GM12878 (cell line): ENCODE data around the gene PRKCD. TPM values are rescaled to one million over a fixed set of nuclear protein-coding genes. Genes with fewer than 3 reads are reported as not detected.

Experiments used
- ATAC-seq: fragments of 200-7000 bp; cut with Tn5 transposase; 3 replicates; pipeline ENCODE4 v1.9.1; 2020; ENCODE audit warnings: mild to moderate bottlenecking, moderate library complexity
- BruUV-seq: library from RNA; stranded (reverse); fragments of 400-500 nt; replicated peaks from 2 replicates; lab custom pipeline; 2021; lab: Mats Ljungman, UMichigan
- CTCF ChIA-PET: fragments of 300-600 bp; sonication (Branson Sonifier 250); formaldehyde crosslinking; extraction: SDS; loops from one replicate; lab custom pipeline; 2021; ENCODE audit warnings: inconsistent platforms; lab: Yijun Ruan, JAX
- POLR2A ChIA-PET: fragments of 350-600 bp; formaldehyde crosslinking; extraction: SDS; loops from one replicate; lab custom pipeline; 2021; ENCODE audit warnings: inconsistent platforms; lab: Charles Lee
- RAD21 ChIA-PET: fragments of 300-600 bp; sonication (Branson Sonifier 250); formaldehyde crosslinking; loops from one replicate; lab custom pipeline; 2023; ENCODE audit warnings: antibody characterized with exemption; ENCODE audit not compliant: unreplicated experiment; lab: Charles Lee
- SMC1A ChIA-PET: fragments of 300-600 bp; sonication (Branson Sonifier 250); formaldehyde crosslinking; loops from one replicate; lab custom pipeline; 2023; ENCODE audit not compliant: unreplicated experiment, uncharacterized antibody; lab: Charles Lee
- DNase-seq: peaks from one replicate; pipeline ENCODE4 v3.0.0-alpha.2; 2011; ENCODE audit warnings: low read depth, low spot score
- FAIRE-seq: peaks from 3 replicates; lab custom pipeline; 2011; peaks lifted over from hg19 to GRCh38; lab: Jason Lieb, UNC
- H2AFZ ChIP-seq: 2 replicates; pipeline ENCODE4 v1.6.0; 2011; ENCODE audit warnings: low read depth, low read length, control low read depth; ENCODE audit not compliant: control insufficient read depth
- H3K27ac ChIP-seq: 2 replicates; pipeline ENCODE4 v1.5.1; 2011; ENCODE audit warnings: control low read depth; ENCODE audit not compliant: control insufficient read depth, insufficient read depth
- H3K27me3 ChIP-seq, 2 experiments: replicated peaks in 1 of 2; 2 replicates each; pipeline versions ENCODE4 v1.6.0 to v1.6.1; 2011; ENCODE audit warnings: low read length in 1 of 2; ENCODE audit not compliant: control insufficient read depth in 2 of 2, insufficient read depth in 2 of 2
- H3K36me3 ChIP-seq, 2 experiments: 2 replicates each; pipeline ENCODE4 v1.5.1; 2011; ENCODE audit warnings: low read length in 1 of 2; ENCODE audit not compliant: control insufficient read depth in 2 of 2, insufficient read depth in 2 of 2
- H3K4me1 ChIP-seq: 2 replicates; pipeline ENCODE4 v1.6.1; 2011; ENCODE audit warnings: mild to moderate bottlenecking, low read length, moderate library complexity, mixed read lengths; ENCODE audit not compliant: control insufficient read depth, insufficient read depth
- H3K4me2 ChIP-seq: 2 replicates; pipeline ENCODE4 v1.6.0; 2011; ENCODE audit warnings: control low read depth; ENCODE audit not compliant: control insufficient read depth, insufficient read depth
- H3K4me3 ChIP-seq: fragments of 200-600 bp; sonication (generic); 2 replicates; pipeline ENCODE4 v1.5.1; 2016
- H3K79me2 ChIP-seq: 2 replicates; pipeline ENCODE4 v1.6.0; 2011; ENCODE audit warnings: low read length; ENCODE audit not compliant: control insufficient read depth, insufficient read depth
- H3K9ac ChIP-seq: 2 replicates; pipeline ENCODE4 v1.8.0; 2011; ENCODE audit warnings: low read length, control low read depth, mixed read lengths; ENCODE audit not compliant: control insufficient read depth, insufficient read depth
- H3K9me3 ChIP-seq: replicated peaks from 3 replicates; pipeline ENCODE4 v1.5.1; 2011; ENCODE audit warnings: mild to moderate bottlenecking, low read length; ENCODE audit not compliant: control insufficient read depth, insufficient read depth
- H4K20me1 ChIP-seq: 2 replicates; pipeline ENCODE4 v1.6.0; 2011; ENCODE audit not compliant: control insufficient read depth, insufficient read depth
- DPF2 ChIP-seq: fragments of 450-650 bp; IDR thresholded peaks from 2 replicates; pipeline ENCODE4 v1.6.1; 2017; ENCODE audit warnings: mild to moderate bottlenecking
- E4F1 ChIP-seq: fragments of 450-650 bp; IDR thresholded peaks from 2 replicates; pipeline ENCODE4 v1.6.1; 2018; ENCODE audit warnings: borderline replicate concordance, mild to moderate bottlenecking; ENCODE audit not compliant: partially characterized antibody
- EGR1 ChIP-seq, 2 experiments: IDR thresholded peaks; 1 replicate in 1 of 2; 2 replicates in 1 of 2; pipeline ENCODE4 v1.6.1; 2011 to 2012; ENCODE audit warnings: low read depth in 2 of 2, low read length in 2 of 2, borderline replicate concordance in 1 of 2, mild to moderate bottlenecking in 1 of 2, moderate library complexity in 1 of 2
- HDAC2 ChIP-seq: fragments of 200-600 bp; sonication (generic); IDR thresholded peaks from 2 replicates; pipeline ENCODE4 v1.6.1; 2017
- HDGF ChIP-seq: fragments of 450-650 bp; IDR thresholded peaks from 2 replicates; pipeline ENCODE4 v1.6.1; 2016; ENCODE audit warnings: antibody characterized with exemption
- KDM1A ChIP-seq: fragments of 200-600 bp; sonication (generic); IDR thresholded peaks from 2 replicates; pipeline ENCODE4 v1.6.1; 2016; ENCODE audit warnings: borderline replicate concordance
- MTA3 ChIP-seq: IDR thresholded peaks from 2 replicates; pipeline ENCODE4 v1.6.1; 2012; ENCODE audit warnings: low read length, inconsistent platforms, borderline replicate concordance
- NR2C1 ChIP-seq: fragments of 450-650 bp; IDR thresholded peaks from 2 replicates; pipeline ENCODE4 v1.6.1; 2017; ENCODE audit warnings: antibody characterized with exemption, mild to moderate bottlenecking, moderate library complexity
- POU2F2 ChIP-seq: IDR thresholded peaks from 3 replicates; pipeline ENCODE4 v1.6.1; 2011; ENCODE audit warnings: low read depth, mild to moderate bottlenecking, low read length, borderline replicate concordance
- RBBP5 ChIP-seq: fragments of 200-600 bp; sonication (generic); conservative IDR thresholded peaks from 2 replicates; pipeline ENCODE4 v1.6.1; 2016
- SMARCA5 ChIP-seq: fragments of 450-650 bp; IDR thresholded peaks from 2 replicates; pipeline ENCODE4 v1.6.1; 2017; ENCODE audit warnings: mild to moderate bottlenecking
- SREBF1 ChIP-seq: IDR thresholded peaks from 2 replicates; pipeline ENCODE4 v1.6.1; 2012; ENCODE audit warnings: mild to moderate bottlenecking, low read length
- TBL1XR1 ChIP-seq: IDR thresholded peaks from 2 replicates; pipeline ENCODE4 v1.6.1; 2012; ENCODE audit warnings: low read depth, low read length, improper control_type of control experiment
- YY1 ChIP-seq: IDR thresholded peaks from 2 replicates; pipeline ENCODE4 v1.6.1; 2011; ENCODE audit warnings: low read depth, mild to moderate bottlenecking, low read length
- ZBTB4 ChIP-seq: fragments of 450-650 bp; formaldehyde crosslinking; IDR thresholded peaks from 2 replicates; pipeline ENCODE4 v1.4.0; 2022; ENCODE audit warnings: mild to moderate bottlenecking, moderate library complexity
- WGBS: methylation state at CpG from one replicate; pipeline ENCODE4 v1.1.6; 2016; ENCODE audit warnings: low lambda C conversion rate; ENCODE audit not compliant: insufficient replicate concordance, insufficient coverage; ENCODE audit errors: missing lambda C conversion rate; 5-methylcytosine and 5-hydroxymethylcytosine counted together
- in situ Hi-C: fragments of 300-500 bp; cut with MboI; formaldehyde crosslinking; loops from 9 replicates; pipeline ENCODE4 v1.14.3; 2018; ENCODE audit warnings: mixed read lengths
- intact Hi-C: fragments of 100-400 bp; cut with micrococcal nuclease; formaldehyde crosslinking; loops from one replicate; pipeline ENCODE4 v1.14.2; 2022; ENCODE audit not compliant: unreplicated experiment
- polyA plus RNA-seq, 11 experiments: library from polyadenylated mRNA; depleted of rRNA in 4 of 11; unstranded in 6 of 11; stranded (reverse) in 5 of 11; fragments of >200 nt; fragmentation: Nextera tagmentation in 4 of 11; fragmentation: Illumina TruSeq in 1 of 11; extraction: Ambion mirVana in 4 of 11; extraction: Trizol in 1 of 11; gene quantifications; 1 replicate in 1 of 11; 2 replicates in 10 of 11; pipeline versions ENCODE4 v1.2.1 to v1.2.3, GENCODE V29; 2011 to 2016; ENCODE audit warnings: inconsistent platforms in 2 of 11, missing spikeins in 2 of 11, low read depth in 1 of 11
- total RNA-seq, 4 experiments: library from RNA; depleted of rRNA in 3 of 4; stranded (reverse); fragments of >200 nt in 3 of 4; fragmentation: Illumina TruSeq in 1 of 4; extraction: Trizol in 1 of 4; gene quantifications; 2 replicates each; pipeline versions ENCODE4 v1.2.1 to v1.2.3, GENCODE V29; 2013 to 2021
- TF ChIP-seq, protein P1 (sequence below): IDR thresholded peaks from 2 replicates; pipeline ENCODE4 v1.6.1; 2012; ENCODE audit warnings: low read depth, low read length, improper control_type of control experiment
- TF ChIP-seq, protein P2 (sequence below): IDR thresholded peaks from 2 replicates; pipeline ENCODE4 v1.6.1; 2011; ENCODE audit warnings: low read depth, low read length, improper control_type of control experiment, borderline replicate concordance

PRKCD gene
- total and polyA plus RNA-seq, 10 of the 15 experiments (the other 5 are each of a cell fraction or from before 2014, with no cell fraction given), result 10.0 to 114 (median 42.4) TPM

DNA sequence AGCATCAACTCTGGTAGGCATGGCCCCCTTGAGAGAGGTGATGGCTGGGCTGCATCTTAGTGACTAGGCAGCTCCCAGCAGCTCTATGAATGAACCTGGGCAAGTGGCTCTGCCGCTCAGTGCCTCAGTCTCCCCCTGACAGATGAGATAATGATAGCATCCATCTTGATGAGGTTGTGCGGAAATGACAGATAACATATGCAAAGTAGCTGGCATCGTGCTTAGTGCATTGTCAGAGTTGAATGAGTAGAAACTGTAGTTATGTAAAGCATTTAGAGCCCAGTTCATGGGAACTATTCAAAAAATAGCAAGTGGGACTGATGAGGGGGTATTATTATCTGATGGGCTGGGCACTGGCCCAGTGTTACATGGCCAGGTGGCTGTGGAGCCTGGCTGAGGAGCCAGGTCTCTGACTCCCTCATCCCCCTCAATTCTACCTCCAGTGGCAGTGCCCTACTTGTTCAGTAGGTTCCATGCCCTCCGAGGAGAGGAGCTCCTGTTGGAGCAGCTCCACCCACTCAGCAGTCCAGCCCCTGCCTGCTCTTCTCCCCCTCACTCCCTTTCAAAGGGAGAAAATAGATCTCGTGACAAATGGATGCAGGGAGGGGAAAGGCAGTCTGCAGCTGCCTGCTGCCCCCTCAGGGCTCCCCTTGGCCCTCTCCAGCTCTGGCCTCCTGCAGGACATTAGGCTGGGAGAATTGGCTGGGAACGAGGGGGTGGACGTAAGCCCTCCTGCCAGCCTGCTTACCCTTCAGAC is 6.6 kb downstream of the PRKCD start:
- peaks cover 13 to 15% of the 10 kb centered on the region in 2 experiments for H3K36me3 ChIP-seq
- 42% methylated on average over 7 of the region's 7 CpGs for WGBS
- DNase-seq, result no peak
- H3K9me3 ChIP-seq, result no peaks in the 10 kb centered on the region
- intact Hi-C loops, result no loop called here
- peak overlapping the region; percentile 77 for H3K4me2 ChIP-seq
- H3K27me3 ChIP-seq, result no peaks in the 10 kb centered on the region
- peak overlapping the region; percentile 68 for H3K4me3 ChIP-seq
- POLR2A ChIA-PET, result interaction anchor here (0.6 to 2.0 kb wide), 3 partner anchors 13 to 119 kb away, joined by 5 to 6 read pairs (median 6); no protein-coding TSS in a partner anchor
- H3K27ac ChIP-seq, result peak overlapping the region; percentile 81
- H3K4me1 ChIP-seq, result peaks cover 92% of the 10 kb centered on the region
- H4K20me1 ChIP-seq, result peaks cover 12% of the 10 kb centered on the region
- in situ Hi-C loops, result no loop called here
- CTCF ChIA-PET, result interaction anchor here (0.6 to 11.6 kb wide), 7 partner anchors 26 to 120 kb away, joined by 3 to 125 read pairs (median 7); no protein-coding TSS in a partner anchor
- peak; percentile 49 for FAIRE-seq
- RAD21 ChIA-PET, result interaction anchor here (1.0 to 5.3 kb wide), 6 partner anchors 13 to 32 kb away, joined by 3 to 44 read pairs (median 18); no protein-coding TSS in a partner anchor
- no peak overlapping the region for H2AFZ ChIP-seq
- SMC1A ChIA-PET, result interaction anchor here (0.8 to 2.1 kb wide), 10 partner anchors 17 to 48 kb away, joined by 3 to 7 read pairs (median 4); no protein-coding TSS in a partner anchor
- ATAC-seq, result peak; percentile 6
- BruUV-seq, result no TSS peak
- H3K9ac ChIP-seq, result peak overlapping the region; percentile 45
- peaks cover 100% of the 10 kb centered on the region for H3K79me2 ChIP-seq
- TF ChIP-seq DPF2 (no peak), SMARCA5 (no peak), E4F1 (no peak), HDAC2 (no peak), POU2F2 (peak; percentile 78; the same call in 1 of the 3 replicates), ZBTB4 (CRISPR knock-in tag) (no peak), RBBP5 (no peak), MTA3 (0 out of 2 replicates have a peak, but pooled peaks have one; percentile 50), YY1 (peak; percentile 65), SREBF1 (no peak), TBL1XR1 (no peak), EGR1 (IDR thresholded peaks at IDR 0.05; ENCODE audit: borderline replicate concordance in 1 of 2, low read depth in 2 of 2, low read length in 2 of 2) (peak in 1 of 2 experiments; percentile 2; a peak in 1 of 3 replicates), NR2C1 (no peak), KDM1A (no peak), HDGF (no peak)
- TF ChIP-seq, protein P1, sequence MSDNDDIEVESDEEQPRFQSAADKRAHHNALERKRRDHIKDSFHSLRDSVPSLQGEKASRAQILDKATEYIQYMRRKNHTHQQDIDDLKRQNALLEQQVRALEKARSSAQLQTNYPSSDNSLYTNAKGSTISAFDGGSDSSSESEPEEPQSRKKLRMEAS, result peak; percentile 20; the same call in 1 of the 2 replicates
- TF ChIP-seq, protein P2, sequence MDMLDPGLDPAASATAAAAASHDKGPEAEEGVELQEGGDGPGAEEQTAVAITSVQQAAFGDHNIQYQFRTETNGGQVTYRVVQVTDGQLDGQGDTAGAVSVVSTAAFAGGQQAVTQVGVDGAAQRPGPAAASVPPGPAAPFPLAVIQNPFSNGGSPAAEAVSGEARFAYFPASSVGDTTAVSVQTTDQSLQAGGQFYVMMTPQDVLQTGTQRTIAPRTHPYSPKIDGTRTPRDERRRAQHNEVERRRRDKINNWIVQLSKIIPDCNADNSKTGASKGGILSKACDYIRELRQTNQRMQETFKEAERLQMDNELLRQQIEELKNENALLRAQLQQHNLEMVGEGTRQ, result no peak
